SK-N-SH (cell line): ENCODE data around the gene ARHGAP15. TPM values are rescaled to one million over a fixed set of nuclear protein-coding genes. Genes with fewer than 3 reads are reported as not detected.

Experiments used
- CTCF ChIA-PET: fragments of 300-600, 350-600 bp; formaldehyde crosslinking; extraction: SDS; loops from one replicate; lab custom pipeline; 2021; lab: Yijun Ruan, JAX
- POLR2A ChIA-PET: fragments of 350-600 bp; sonication (Branson Sonifier 250); formaldehyde crosslinking; extraction: SDS; loops from one replicate; lab custom pipeline; 2020; ENCODE audit warnings: antibody characterized with exemption, inconsistent platforms; lab: Yijun Ruan, JAX
- DNase-seq: peaks from one replicate; pipeline ENCODE4 v3.0.0; 2012
- H2AFZ ChIP-seq: fragments of 200-600 bp; sonication (generic); 2 replicates; pipeline ENCODE4 v1.8.1; 2016; ENCODE audit warnings: antibody characterized with exemption, mild to moderate bottlenecking, low read depth
- H3F3A ChIP-seq: fragments of 200-600 bp; sonication (generic); replicated peaks from 2 replicates; pipeline ENCODE3; 2016; ENCODE audit warnings: antibody characterized with exemption, mild to moderate bottlenecking; ENCODE audit not compliant: insufficient read depth
- H3K27ac ChIP-seq, 2 experiments: fragments of 200-500 bp in 1 of 2; fragments of 200-600 bp in 1 of 2; sonication (Bioruptor generic) in 1 of 2; sonication (generic), shearing (Covaris generic) in 1 of 2; 2 replicates each; pipeline versions ENCODE4 v1.5.1 to v1.6.1; 2014 to 2016; ENCODE audit warnings: low read depth in 2 of 2, inconsistent platforms in 1 of 2, low read length in 1 of 2, mild to moderate bottlenecking in 1 of 2, mixed read lengths in 1 of 2
- H3K27me3 ChIP-seq: fragments of 200-600 bp; sonication (generic), shearing (Covaris generic); 2 replicates; pipeline ENCODE4 v1.6.1; 2016; ENCODE audit warnings: mixed run types; ENCODE audit not compliant: insufficient read depth
- H3K36me3 ChIP-seq, 2 experiments: fragments of 200-500 bp in 1 of 2; fragments of 200-600 bp in 1 of 2; sonication (Bioruptor generic) in 1 of 2; sonication (generic) in 1 of 2; replicated peaks in 1 of 2; 2 replicates each; pipeline versions ENCODE3 to v1.5.1; 2014 to 2016; ENCODE audit warnings: low read length in 1 of 2, mild to moderate bottlenecking in 1 of 2; ENCODE audit not compliant: insufficient read depth in 2 of 2, control insufficient read depth in 1 of 2
- H3K4me1 ChIP-seq, 2 experiments: fragments of 200-500 bp in 1 of 2; fragments of 200-600 bp in 1 of 2; sonication (Bioruptor generic) in 1 of 2; sonication (generic), shearing (Covaris generic) in 1 of 2; 2 replicates each; pipeline versions ENCODE4 v1.5.1 to v1.6.1; 2014 to 2016; ENCODE audit warnings: low read depth in 1 of 2, low read length in 1 of 2, mixed run types in 1 of 2; ENCODE audit not compliant: insufficient read depth in 2 of 2, control insufficient read depth in 1 of 2
- H3K4me2 ChIP-seq: fragments of 200-600 bp; sonication (generic), shearing (Covaris generic); 2 replicates; pipeline ENCODE4 v1.6.1; 2017; ENCODE audit warnings: mixed run types
- H3K4me3 ChIP-seq, 2 experiments: fragments of 200-500 bp in 1 of 2; fragments of 200-600 bp in 1 of 2; sonication (Bioruptor generic) in 1 of 2; sonication (generic), shearing (Covaris generic) in 1 of 2; 2 replicates each; pipeline versions ENCODE4 v1.5.1 to v1.8.1; 2014 to 2016; ENCODE audit warnings: low read depth in 2 of 2, inconsistent platforms in 1 of 2, low read length in 1 of 2, mild to moderate bottlenecking in 1 of 2, mixed read lengths in 1 of 2, moderate library complexity in 1 of 2
- H3K79me2 ChIP-seq: fragments of 200-600 bp; sonication (generic); 2 replicates; pipeline ENCODE4 v1.8.1; 2017; ENCODE audit warnings: mild to moderate bottlenecking; ENCODE audit not compliant: insufficient read depth
- H3K9ac ChIP-seq: fragments of 200-600 bp; sonication (generic); 2 replicates; pipeline ENCODE4 v1.6.1; 2017; ENCODE audit warnings: mixed run types
- H3K9me2 ChIP-seq: fragments of 200-600 bp; sonication (generic); 2 replicates; pipeline ENCODE4 v1.6.1; 2017; ENCODE audit warnings: mixed run types
- H3K9me3 ChIP-seq: fragments of 200-600 bp; sonication (generic); 2 replicates; pipeline ENCODE4 v1.6.1; 2017; ENCODE audit warnings: mixed run types, mild to moderate bottlenecking, moderate library complexity
- H4K20me1 ChIP-seq: fragments of 200-600 bp; sonication (generic); 2 replicates; pipeline ENCODE4 v1.6.1; 2017; ENCODE audit warnings: mild to moderate bottlenecking, mixed run types; ENCODE audit not compliant: insufficient read depth
- CTCF ChIP-seq: fragments of 200-600 bp; sonication (generic); IDR thresholded peaks from 2 replicates; pipeline ENCODE4 v1.6.1; 2017; ENCODE audit warnings: antibody characterized with exemption, mild to moderate bottlenecking, moderate library complexity
- EZH2phosphoT487 ChIP-seq: fragments of 200-600 bp; sonication (generic); IDR thresholded peaks from 2 replicates; pipeline ENCODE4 v1.6.1; 2017; ENCODE audit warnings: low read depth, mixed run types, mild to moderate bottlenecking, antibody characterized with exemption, moderate library complexity, borderline replicate concordance
- FOXJ3 ChIP-seq: sonication (generic); formaldehyde crosslinking; IDR thresholded peaks from 2 replicates; pipeline ENCODE4 v1.5.1; 2020; ENCODE audit warnings: mild to moderate bottlenecking, missing genetic modification reagents
- GATA2 ChIP-seq: sonication (generic); formaldehyde crosslinking; IDR thresholded peaks from 2 replicates; pipeline ENCODE4 v1.5.0; 2020; ENCODE audit warnings: mild to moderate bottlenecking, missing genetic modification reagents
- IRF3 ChIP-seq: fragments of 150-350 bp; IDR thresholded peaks from 2 replicates; pipeline ENCODE4 v1.6.1; 2016; ENCODE audit warnings: mild to moderate bottlenecking, low read depth, low read length
- JUND ChIP-seq: IDR thresholded peaks from 2 replicates; pipeline ENCODE4 v1.4.0; 2012
- MEF2A ChIP-seq: IDR thresholded peaks from 2 replicates; pipeline ENCODE4 v1.4.0; 2012; ENCODE audit warnings: low read depth, borderline replicate concordance
- MXI1 ChIP-seq: IDR thresholded peaks from 2 replicates; pipeline ENCODE4 v1.6.1; 2012; ENCODE audit warnings: mild to moderate bottlenecking, low read depth, low read length, improper control_type of control experiment
- RCOR1 ChIP-seq: fragments of 150-350 bp; IDR thresholded peaks from 2 replicates; pipeline ENCODE4 v1.6.1; 2017; ENCODE audit warnings: antibody characterized with exemption, low read length
- USF1 ChIP-seq: IDR thresholded peaks from 2 replicates; pipeline ENCODE4 v1.4.0; 2012; ENCODE audit warnings: low read depth, borderline replicate concordance
- USF2 ChIP-seq: fragments of 150-350 bp; IDR thresholded peaks from 2 replicates; pipeline ENCODE4 v1.6.1; 2017; ENCODE audit warnings: antibody characterized with exemption, low read length, low read depth, borderline replicate concordance
- WGBS: methylation state at CpG from one replicate; pipeline ENCODE4 v1.1.6; 2017; ENCODE audit warnings: low lambda C conversion rate; 5-methylcytosine and 5-hydroxymethylcytosine counted together
- polyA plus RNA-seq, 3 experiments: library from polyadenylated mRNA; depleted of rRNA; stranded (reverse); fragments of >200 nt; gene quantifications; 2 replicates each; pipeline ENCODE4 v1.2.3, GENCODE V29; 2012

The ARHGAP15 gene
- polyA plus RNA-seq, 1 of the 3 experiments (the other 2 are of a cell fraction), result not detected

GRCh38 chr2:143415571-143415970 is 286.4 kb downstream of the ARHGAP15 start:
- no peaks in the 10 kb centered on the region for H3K9me3 ChIP-seq
- H3K27ac ChIP-seq, result no peak overlapping the region
- no peaks in the 10 kb centered on the region for H3K27me3 ChIP-seq
- no peaks in the 10 kb centered on the region for H3K4me1 ChIP-seq
- H3K36me3 ChIP-seq, result no peaks in the 10 kb centered on the region
- no peaks in the 10 kb centered on the region for H3F3A ChIP-seq
- DNase-seq, result no peak
- no peaks in the 10 kb centered on the region for H3K9me2 ChIP-seq
- H3K9ac ChIP-seq, result no peak overlapping the region
- no peak overlapping the region for H3K4me3 ChIP-seq
- ChIA-PET POLR2A (no interaction called here), CTCF (interaction anchor here (0.9 kb wide), 1 partner anchor 193 kb away, joined by 3 read pairs; no protein-coding TSS in a partner anchor)
- no peak overlapping the region for H2AFZ ChIP-seq
- H4K20me1 ChIP-seq, result no peaks in the 10 kb centered on the region
- TF ChIP-seq MEF2A, result no peak
- 83% methylated on average over 4 of the region's 4 CpGs for WGBS
- H3K79me2 ChIP-seq, result no peaks in the 10 kb centered on the region
- H3K4me2 ChIP-seq, result no peak overlapping the region

- no peak for DNase-seq
- Histone ChIP-seq H3K27ac (no peak overlapping the region), H3K4me1 (no peaks in the 10 kb centered on the region), H4K20me1 (no peaks in the 10 kb centered on the region), H3K9ac (no peak overlapping the region), H3K4me3 (no peak overlapping the region), H3K36me3 (no peaks in the 10 kb centered on the region), H3K9me3 (no peaks in the 10 kb centered on the region), H3K27me3 (no peaks in the 10 kb centered on the region), H3K4me2 (no peak overlapping the region), H2AFZ (no peak overlapping the region), H3F3A (no peaks in the 10 kb centered on the region), H3K79me2 (no peaks in the 10 kb centered on the region), H3K9me2 (no peaks in the 10 kb centered on the region)
- WGBS, result 80% methylated on average over 2 of the region's 2 CpGs
- ChIA-PET POLR2A (no interaction called here), CTCF (no interaction called here)
- no peak for TF ChIP-seq RCOR1
- TF ChIP-seq MXI1, result no peak
- TF ChIP-seq JUND, result no peak
- no peak for TF ChIP-seq GATA2 (CRISPR knock-in tag)
- TF ChIP-seq EZH2phosphoT487, result no peak
- no peak for TF ChIP-seq CTCF
- TF ChIP-seq USF2, result no peak
- TF ChIP-seq FOXJ3 (CRISPR knock-in tag), result no peak
- no peak for TF ChIP-seq IRF3
- no peak for TF ChIP-seq USF1
Observed at GRCh38 chr2:143417428-143417827, 288.2 kb downstream of the ARHGAP15 start.
